Measurements from ENCODE around the gene PARP11.

DNA sequence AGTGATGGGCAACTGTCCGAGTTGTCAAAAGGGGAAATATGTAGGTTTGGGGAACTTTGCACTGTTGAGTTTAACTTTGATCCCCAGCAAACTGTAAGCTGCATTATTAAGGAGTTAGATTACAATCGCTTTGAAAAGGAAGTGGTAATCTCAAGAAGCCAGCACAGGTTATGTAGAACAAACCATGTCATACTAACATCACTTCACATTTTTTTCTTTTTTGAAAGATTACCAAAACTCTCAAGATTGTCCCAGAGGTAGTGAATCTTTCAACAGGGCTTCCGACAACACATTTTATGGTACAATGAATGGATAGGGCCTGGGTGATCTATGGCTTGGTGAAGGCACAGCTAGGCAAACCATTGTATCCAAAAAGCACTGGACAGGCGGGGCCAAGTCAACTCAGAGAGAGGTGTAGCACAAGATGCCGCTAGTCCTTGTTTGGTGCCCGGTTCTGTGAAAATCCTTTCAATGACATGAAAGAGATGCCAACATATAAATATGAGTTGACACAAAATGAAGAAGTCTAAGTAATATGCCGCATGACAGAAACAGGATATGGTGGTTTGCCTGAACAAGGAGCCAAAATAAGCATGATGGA lies 24.3 kb upstream of the PARP11 start:
- TF ChIP-seq, protein P1, sequence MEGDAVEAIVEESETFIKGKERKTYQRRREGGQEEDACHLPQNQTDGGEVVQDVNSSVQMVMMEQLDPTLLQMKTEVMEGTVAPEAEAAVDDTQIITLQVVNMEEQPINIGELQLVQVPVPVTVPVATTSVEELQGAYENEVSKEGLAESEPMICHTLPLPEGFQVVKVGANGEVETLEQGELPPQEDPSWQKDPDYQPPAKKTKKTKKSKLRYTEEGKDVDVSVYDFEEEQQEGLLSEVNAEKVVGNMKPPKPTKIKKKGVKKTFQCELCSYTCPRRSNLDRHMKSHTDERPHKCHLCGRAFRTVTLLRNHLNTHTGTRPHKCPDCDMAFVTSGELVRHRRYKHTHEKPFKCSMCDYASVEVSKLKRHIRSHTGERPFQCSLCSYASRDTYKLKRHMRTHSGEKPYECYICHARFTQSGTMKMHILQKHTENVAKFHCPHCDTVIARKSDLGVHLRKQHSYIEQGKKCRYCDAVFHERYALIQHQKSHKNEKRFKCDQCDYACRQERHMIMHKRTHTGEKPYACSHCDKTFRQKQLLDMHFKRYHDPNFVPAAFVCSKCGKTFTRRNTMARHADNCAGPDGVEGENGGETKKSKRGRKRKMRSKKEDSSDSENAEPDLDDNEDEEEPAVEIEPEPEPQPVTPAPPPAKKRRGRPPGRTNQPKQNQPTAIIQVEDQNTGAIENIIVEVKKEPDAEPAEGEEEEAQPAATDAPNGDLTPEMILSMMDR (conservative IDR thresholded peaks at IDR 0.05; ENCODE audit: low read length): no peak
- TF ChIP-seq EZH2phosphoT487 (IDR thresholded peaks at IDR 0.05; ENCODE audit: borderline replicate concordance): no peak
